Pulmonary artery endothelial cell (primary cell): ENCODE measurements around the gene CERS4. TPM values are rescaled to one million over a fixed set of nuclear protein-coding genes. Genes with fewer than 3 reads are reported as not detected.
"Not testable (repeated sequence)": the region's sequence is repeated elsewhere in the genome, so short reads cannot be mapped to it uniquely, and the experiment has no call there.

Experiments used
- DNase-seq: peaks from one replicate; pipeline ENCODE4 v3.0.0-alpha.2; 2011; ENCODE audit warnings: low read depth, low spot score
- total RNA-seq: library from RNA; depleted of rRNA; stranded (reverse); fragments of >200 nt; gene quantifications from 2 replicates; pipeline ENCODE4 v1.2.3, GENCODE V29; 2014

CERS4 gene
- total RNA-seq: 1.3 and 2.5 TPM in 2 replicates

- DNase-seq: no peak
Measured at GRCh38 chr19:8208922-8209461, at the start of gene CERS4. TSS of gene CERS4 (plus strand) at chr19:8209370. CDS start at chr19:8251077, 41,707 bp downstream.

GRCh38 chr19:8161135-8161646 lies 48.0 kb upstream of the CERS4 start:
- no peak for DNase-seq

GRCh38 chr19:8163759-8164158 lies 45.4 kb upstream of the CERS4 start:
- no peak for DNase-seq

GRCh38 chr19:8167985-8168384 lies 41.2 kb upstream of the CERS4 start:
- no peak for DNase-seq

GRCh38 chr19:8168537-8168936 lies 40.6 kb upstream of the CERS4 start:
- no peak for DNase-seq

GRCh38 chr19:8174706-8175105 lies 34.5 kb upstream of the CERS4 start:
- no peak for DNase-seq

GRCh38 chr19:8180018-8180417 lies 29.2 kb upstream of the CERS4 start:
- no peak for DNase-seq

GRCh38 chr19:8184274-8184673 lies 24.9 kb upstream of the CERS4 start:
- no peak for DNase-seq

- DNase-seq: no peak
Measured at GRCh38 chr19:8185343-8186068, 23.7 kb upstream of the CERS4 start.

- no peak for DNase-seq
Measured at GRCh38 chr19:8192221-8192820, 16.8 kb upstream of the CERS4 start.

- no peak for DNase-seq
Measured at GRCh38 chr19:8194528-8195267, 14.5 kb upstream of the CERS4 start.

- no peak for DNase-seq
Measured at GRCh38 chr19:8196271-8196927, 12.8 kb upstream of the CERS4 start.

GRCh38 chr19:8203288-8204120 lies 5.7 kb upstream of the CERS4 start:
- DNase-seq: not testable (repeated sequence)

- DNase-seq: no peak
Measured at GRCh38 chr19:8204961-8205360, 4.2 kb upstream of the CERS4 start.

- no peak for DNase-seq
Measured at GRCh38 chr19:8206147-8207087, 2.8 kb upstream of the CERS4 start.

GRCh38 chr19:8207326-8207725 lies 1.8 kb upstream of the CERS4 start:
- DNase-seq: not testable (repeated sequence)

- no peak for DNase-seq
Measured at GRCh38 chr19:8208119-8208921, 850 bp upstream of the CERS4 start.
